Measurements from ENCODE around the gene FANK1. TPM values are rescaled to one million over a fixed set of nuclear protein-coding genes. Genes with fewer than 3 reads are reported as not detected.

Gene FANK1
- polyA plus RNA-seq, 1 donor from 2014 or later = 3.1 TPM

- Histone ChIP-seq H3F3A (ENCODE audit: insufficient read depth, low read length, poor library complexity, severe bottlenecking) (no peaks in the 10 kb centered on the region), H3K79me2 (replicated peaks; ENCODE audit: insufficient read depth, low read length) (no peaks in the 10 kb centered on the region), H3K27me3 (ENCODE audit: insufficient read depth, low read depth, low read length) (no peaks in the 10 kb centered on the region), H3K9me2 (ENCODE audit: insufficient read depth, low read length) (no peaks in the 10 kb centered on the region), H4K20me1 (ENCODE audit: insufficient read depth) (no peaks in the 10 kb centered on the region), H3K9me3 (ENCODE audit: low read length) (no peaks in the 10 kb centered on the region), H3K36me3 (ENCODE audit: insufficient read depth, low read length) (no peaks in the 10 kb centered on the region), H2AFZ (ENCODE audit: low read depth, low read length) (no peak overlapping the region), H3K4me2 (ENCODE audit: low read length) (peak overlapping the region; percentile 2), H3K27ac (ENCODE audit: low read length) (peak overlapping the region; percentile 78), H3K4me3 (ENCODE audit: low read length) (no peak overlapping the region), H3K9ac (ENCODE audit: low read length) (peak overlapping the region; percentile 44)
- TF ChIP-seq TAF1 (IDR thresholded peaks at IDR 0.05; ENCODE audit: low read depth) (no peak), EZH2 (IDR thresholded peaks at IDR 0.05; ENCODE audit: borderline replicate concordance, insufficient read depth, low read length, poor library complexity, severe bottlenecking) (no peak), RAD21 (conservative IDR thresholded peaks at IDR 0.05) (no peak), POLR2AphosphoS5 (IDR thresholded peaks at IDR 0.05) (peak; percentile 45), SMC3 (conservative IDR thresholded peaks at IDR 0.05; ENCODE audit: poor library complexity) (no peak), EP300 (conservative IDR thresholded peaks at IDR 0.05; ENCODE audit: poor library complexity, severe bottlenecking) (peak; percentile 95), MXI1 (conservative IDR thresholded peaks at IDR 0.05; ENCODE audit: poor library complexity, severe bottlenecking) (no peak)
- TF ChIP-seq, protein P1, sequence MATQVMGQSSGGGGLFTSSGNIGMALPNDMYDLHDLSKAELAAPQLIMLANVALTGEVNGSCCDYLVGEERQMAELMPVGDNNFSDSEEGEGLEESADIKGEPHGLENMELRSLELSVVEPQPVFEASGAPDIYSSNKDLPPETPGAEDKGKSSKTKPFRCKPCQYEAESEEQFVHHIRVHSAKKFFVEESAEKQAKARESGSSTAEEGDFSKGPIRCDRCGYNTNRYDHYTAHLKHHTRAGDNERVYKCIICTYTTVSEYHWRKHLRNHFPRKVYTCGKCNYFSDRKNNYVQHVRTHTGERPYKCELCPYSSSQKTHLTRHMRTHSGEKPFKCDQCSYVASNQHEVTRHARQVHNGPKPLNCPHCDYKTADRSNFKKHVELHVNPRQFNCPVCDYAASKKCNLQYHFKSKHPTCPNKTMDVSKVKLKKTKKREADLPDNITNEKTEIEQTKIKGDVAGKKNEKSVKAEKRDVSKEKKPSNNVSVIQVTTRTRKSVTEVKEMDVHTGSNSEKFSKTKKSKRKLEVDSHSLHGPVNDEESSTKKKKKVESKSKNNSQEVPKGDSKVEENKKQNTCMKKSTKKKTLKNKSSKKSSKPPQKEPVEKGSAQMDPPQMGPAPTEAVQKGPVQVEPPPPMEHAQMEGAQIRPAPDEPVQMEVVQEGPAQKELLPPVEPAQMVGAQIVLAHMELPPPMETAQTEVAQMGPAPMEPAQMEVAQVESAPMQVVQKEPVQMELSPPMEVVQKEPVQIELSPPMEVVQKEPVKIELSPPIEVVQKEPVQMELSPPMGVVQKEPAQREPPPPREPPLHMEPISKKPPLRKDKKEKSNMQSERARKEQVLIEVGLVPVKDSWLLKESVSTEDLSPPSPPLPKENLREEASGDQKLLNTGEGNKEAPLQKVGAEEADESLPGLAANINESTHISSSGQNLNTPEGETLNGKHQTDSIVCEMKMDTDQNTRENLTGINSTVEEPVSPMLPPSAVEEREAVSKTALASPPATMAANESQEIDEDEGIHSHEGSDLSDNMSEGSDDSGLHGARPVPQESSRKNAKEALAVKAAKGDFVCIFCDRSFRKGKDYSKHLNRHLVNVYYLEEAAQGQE (IDR thresholded peaks at IDR 0.05; ENCODE audit: borderline replicate concordance) = peak; percentile 71
- TF ChIP-seq, protein P2, sequence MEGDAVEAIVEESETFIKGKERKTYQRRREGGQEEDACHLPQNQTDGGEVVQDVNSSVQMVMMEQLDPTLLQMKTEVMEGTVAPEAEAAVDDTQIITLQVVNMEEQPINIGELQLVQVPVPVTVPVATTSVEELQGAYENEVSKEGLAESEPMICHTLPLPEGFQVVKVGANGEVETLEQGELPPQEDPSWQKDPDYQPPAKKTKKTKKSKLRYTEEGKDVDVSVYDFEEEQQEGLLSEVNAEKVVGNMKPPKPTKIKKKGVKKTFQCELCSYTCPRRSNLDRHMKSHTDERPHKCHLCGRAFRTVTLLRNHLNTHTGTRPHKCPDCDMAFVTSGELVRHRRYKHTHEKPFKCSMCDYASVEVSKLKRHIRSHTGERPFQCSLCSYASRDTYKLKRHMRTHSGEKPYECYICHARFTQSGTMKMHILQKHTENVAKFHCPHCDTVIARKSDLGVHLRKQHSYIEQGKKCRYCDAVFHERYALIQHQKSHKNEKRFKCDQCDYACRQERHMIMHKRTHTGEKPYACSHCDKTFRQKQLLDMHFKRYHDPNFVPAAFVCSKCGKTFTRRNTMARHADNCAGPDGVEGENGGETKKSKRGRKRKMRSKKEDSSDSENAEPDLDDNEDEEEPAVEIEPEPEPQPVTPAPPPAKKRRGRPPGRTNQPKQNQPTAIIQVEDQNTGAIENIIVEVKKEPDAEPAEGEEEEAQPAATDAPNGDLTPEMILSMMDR (IDR thresholded peaks at IDR 0.05; ENCODE audit: poor library complexity, severe bottlenecking) = no peak
Observed at GRCh38 chr10:126029999-126030398, 133.6 kb downstream of the FANK1 start.

DNA sequence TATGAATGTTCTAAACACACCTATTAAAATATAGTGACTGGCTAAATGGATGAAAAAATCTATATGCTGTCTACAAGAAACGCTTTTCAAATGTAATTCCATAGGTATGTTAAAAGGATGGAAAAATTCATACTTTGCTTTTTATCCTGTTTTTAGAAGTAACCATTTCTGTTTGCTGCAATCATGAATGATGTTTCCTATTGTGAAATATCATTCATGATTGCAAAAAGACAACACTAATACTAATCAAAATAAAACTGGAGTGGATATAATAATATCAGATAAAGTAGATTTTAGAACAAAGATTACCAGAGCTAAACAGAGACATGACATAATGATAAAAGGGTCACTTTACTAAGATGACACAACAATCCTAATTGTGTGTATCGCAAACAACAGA is 138.2 kb downstream of the FANK1 start:
- H3K9ac ChIP-seq (ENCODE audit: low read length) = no peak overlapping the region
- H3K27me3 ChIP-seq (ENCODE audit: insufficient read depth, low read depth, low read length) = no peaks in the 10 kb centered on the region
- no peaks in the 10 kb centered on the region for H3K79me2 ChIP-seq (replicated peaks; ENCODE audit: insufficient read depth, low read length)
- H3K36me3 ChIP-seq (ENCODE audit: insufficient read depth, low read length) = no peaks in the 10 kb centered on the region
- H3K27ac ChIP-seq (ENCODE audit: low read length) = no peak overlapping the region
- no peak overlapping the region for H3K4me3 ChIP-seq (ENCODE audit: low read length)
- no peaks in the 10 kb centered on the region for H4K20me1 ChIP-seq (ENCODE audit: insufficient read depth)
- H2AFZ ChIP-seq (ENCODE audit: low read depth, low read length) = no peak overlapping the region
- no peak overlapping the region for H3K4me2 ChIP-seq (ENCODE audit: low read length)
- TF ChIP-seq SMC3 (conservative IDR thresholded peaks at IDR 0.05; ENCODE audit: poor library complexity) (no peak), EZH2 (IDR thresholded peaks at IDR 0.05; ENCODE audit: borderline replicate concordance, insufficient read depth, low read length, poor library complexity, severe bottlenecking) (no peak), MXI1 (conservative IDR thresholded peaks at IDR 0.05; ENCODE audit: poor library complexity, severe bottlenecking) (no peak), EP300 (conservative IDR thresholded peaks at IDR 0.05; ENCODE audit: poor library complexity, severe bottlenecking) (no peak), POLR2AphosphoS5 (IDR thresholded peaks at IDR 0.05) (no peak), RAD21 (conservative IDR thresholded peaks at IDR 0.05) (no peak)
- TF ChIP-seq, protein P1 (IDR thresholded peaks at IDR 0.05; ENCODE audit: borderline replicate concordance) = no peak
- TF ChIP-seq, protein P2 (IDR thresholded peaks at IDR 0.05; ENCODE audit: poor library complexity, severe bottlenecking) = no peak
- no peaks in the 10 kb centered on the region for H3F3A ChIP-seq (ENCODE audit: insufficient read depth, low read length, poor library complexity, severe bottlenecking)
- H3K9me2 ChIP-seq (ENCODE audit: insufficient read depth, low read length) = no peaks in the 10 kb centered on the region
- H3K9me3 ChIP-seq (ENCODE audit: low read length) = no peaks in the 10 kb centered on the region

Data from neural cell (in vitro differentiated cells).